HG03439 (cell line): ENCODE measurements around the gene ING1.

Experiments
- ATAC-seq: cut with Tn5 transposase; IDR thresholded peaks from one replicate; pipeline ENCODE4 v1.9.1; 2021; ENCODE audit warnings: mild to moderate bottlenecking, moderate library complexity; ENCODE audit not compliant: unreplicated experiment

ING1 gene

GRCh38 chr13:110769097-110769496 is 55.6 kb downstream of the ING1 start:
- ATAC-seq: no peak

DNA sequence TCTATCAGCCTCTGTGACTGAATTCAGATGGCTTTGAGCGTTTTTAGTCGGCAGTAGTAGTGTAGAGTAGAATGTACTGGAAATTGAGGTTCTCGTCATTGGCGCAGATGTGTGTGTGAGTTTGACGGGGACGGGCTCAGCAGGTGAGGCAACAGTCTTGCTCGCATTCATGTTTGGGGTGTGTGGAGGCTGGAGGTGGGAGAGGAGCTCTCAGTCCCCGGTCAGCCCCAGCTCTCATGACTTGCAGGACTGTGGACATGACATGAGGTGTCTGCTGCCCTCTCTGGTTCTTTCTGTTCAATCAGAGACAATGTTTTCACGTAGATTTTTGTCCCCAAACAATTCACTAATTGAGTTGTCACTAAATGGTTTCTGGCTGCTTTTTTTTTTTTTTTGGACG is 57.2 kb downstream of the ING1 start:
- no peak for ATAC-seq

DNA sequence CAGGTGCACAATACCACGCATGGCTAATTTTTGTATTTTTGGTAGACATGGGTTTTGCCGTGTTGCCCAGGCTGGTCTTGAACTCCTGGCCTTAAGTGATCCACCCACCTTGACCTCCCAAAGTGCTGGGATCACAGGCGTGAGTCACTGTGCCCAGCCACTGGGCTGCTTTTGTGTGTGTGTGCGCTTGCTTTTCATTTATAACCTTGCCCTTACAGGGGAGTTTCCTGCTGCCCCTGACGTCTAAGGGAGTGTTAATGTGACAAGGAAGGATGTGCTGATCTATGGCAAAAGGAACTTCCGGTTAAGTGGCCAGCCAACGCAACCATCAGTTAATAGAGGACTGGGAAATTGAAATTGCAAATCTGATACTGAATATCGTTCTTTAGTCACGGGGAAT is 57.7 kb downstream of the ING1 start:
- ATAC-seq: no peak

- ATAC-seq: no peak
These were observed 58.8 kb downstream of the ING1 start for GRCh38 chr13:110772091-110772984.
